Mucosa of rectum (tissue), 2 donors: Measurements from ENCODE around the gene SPATA13.
"Not testable (repeated sequence)": the region's sequence is repeated elsewhere in the genome, so short reads cannot be mapped to it uniquely, and the experiment has no call there.

Experiments
- H3K27ac ChIP-seq, 2 donors: one replicate each; pipeline ENCODE4 v1.7.0; 2013; ENCODE audit warnings: inconsistent platforms in 2 of 2, low read depth in 2 of 2, low read length in 2 of 2
- H3K27me3 ChIP-seq, 2 donors: one replicate each; pipeline ENCODE4 v1.7.0; 2013; ENCODE audit warnings: low read length in 2 of 2; ENCODE audit not compliant: control insufficient read depth in 2 of 2, insufficient read depth in 2 of 2
- H3K36me3 ChIP-seq, 2 donors: one replicate each; pipeline ENCODE4 v1.7.0; 2013; ENCODE audit warnings: low read length in 2 of 2; ENCODE audit not compliant: control insufficient read depth in 2 of 2, insufficient read depth in 2 of 2
- H3K4me1 ChIP-seq, 2 donors: one replicate each; pipeline ENCODE4 v1.7.0; 2013; ENCODE audit warnings: low read length in 2 of 2, mild to moderate bottlenecking in 1 of 2; ENCODE audit not compliant: control insufficient read depth in 2 of 2, insufficient read depth in 2 of 2
- H3K4me3 ChIP-seq, 2 donors: one replicate each; pipeline ENCODE4 v1.7.0; 2013; ENCODE audit warnings: low read length in 2 of 2
- H3K9ac ChIP-seq, 2 donors: one replicate each; pipeline ENCODE4 v1.7.0; 2013; ENCODE audit warnings: low read length in 2 of 2, low read depth in 1 of 2, mild to moderate bottlenecking in 1 of 2
- H3K9me3 ChIP-seq, 2 donors: one replicate each; pipeline ENCODE4 v1.7.0; 2013; ENCODE audit warnings: low read length in 2 of 2; ENCODE audit not compliant: control insufficient read depth in 2 of 2
- donor health status: healthy.
- donor health status: Normal muscosa, but diverticular disease.

SPATA13 gene

DNA sequence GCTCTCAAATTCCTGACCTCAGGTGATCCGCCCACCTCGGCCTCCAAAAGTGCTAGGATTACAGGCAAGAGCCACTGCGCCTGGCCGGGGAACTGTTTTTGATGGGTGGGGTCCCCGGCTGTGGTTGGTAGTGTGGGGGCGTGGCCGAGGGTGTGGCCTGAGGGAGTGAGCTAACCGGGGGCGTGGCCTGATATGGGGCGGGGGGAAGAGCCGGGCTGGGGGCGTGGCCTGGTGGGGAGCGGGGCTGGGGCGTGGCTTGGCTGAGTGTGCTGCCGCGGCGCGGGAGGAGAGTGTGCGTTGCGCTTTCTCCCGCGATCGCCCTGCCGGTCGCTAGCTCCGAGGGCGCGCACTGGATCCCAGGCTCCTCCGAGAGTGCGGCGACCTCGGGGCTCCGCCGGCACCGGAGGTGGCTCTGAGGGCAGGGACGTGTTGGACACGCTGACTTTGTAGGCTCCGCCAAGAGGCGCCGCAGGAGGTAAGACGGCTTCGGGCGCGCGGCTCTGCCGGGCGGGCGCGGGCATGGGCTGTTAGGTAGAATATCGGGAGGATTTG lies at the start of gene SPATA13:
Gene SPATA13, plus strand, starts transcription at position 263 of the 552 bp plus-strand sequence. CDS start 62,210 bp downstream, outside the sequence.
- Histone ChIP-seq H3K9me3 (no peaks in the 10 kb centered on the region), H3K27me3 (peaks cover 0 to 8% of the 10 kb centered on the region in 2 donors), H3K27ac (peak within 1 kb of the TSS; percentile 87 to 88), H3K9ac (peak within 1 kb of the TSS; percentile 82 to 93), H3K4me3 (peak within 1 kb of the TSS; percentile 88 to 90), H3K36me3 (peaks cover 6 to 7% of the 10 kb centered on the region in 2 donors), H3K4me1 (peaks cover 13 to 17% of the 10 kb centered on the region in 2 donors)

DNA sequence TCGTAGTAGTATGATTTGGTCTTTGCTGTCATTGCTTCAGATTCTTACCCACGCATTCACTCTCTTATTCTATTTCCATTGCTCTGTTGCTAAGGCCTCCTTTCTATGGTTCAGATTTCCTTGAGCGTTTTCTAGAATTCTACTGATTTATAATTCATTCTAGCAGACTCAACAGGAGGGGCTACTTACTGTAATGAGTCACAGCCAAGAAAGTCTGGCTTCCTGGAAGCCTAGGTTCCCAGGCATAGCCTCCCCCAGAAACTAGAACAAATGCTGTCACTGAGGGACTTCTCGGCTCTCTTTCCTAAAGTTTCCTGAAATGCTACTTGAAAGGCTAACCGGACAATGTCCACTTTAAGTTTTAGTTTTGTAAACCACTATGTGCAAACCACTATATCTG lies 47.7 kb upstream of the SPATA13 start:
- no peaks in the 10 kb centered on the region for H3K27me3 ChIP-seq
- H3K36me3 ChIP-seq = no peaks in the 10 kb centered on the region
- no peak overlapping the region for H3K27ac ChIP-seq
- H3K4me1 ChIP-seq = no peaks in the 10 kb centered on the region
- no peak overlapping the region for H3K4me3 ChIP-seq
- H3K9me3 ChIP-seq = no peaks in the 10 kb centered on the region
- H3K9ac ChIP-seq = no peak overlapping the region

DNA sequence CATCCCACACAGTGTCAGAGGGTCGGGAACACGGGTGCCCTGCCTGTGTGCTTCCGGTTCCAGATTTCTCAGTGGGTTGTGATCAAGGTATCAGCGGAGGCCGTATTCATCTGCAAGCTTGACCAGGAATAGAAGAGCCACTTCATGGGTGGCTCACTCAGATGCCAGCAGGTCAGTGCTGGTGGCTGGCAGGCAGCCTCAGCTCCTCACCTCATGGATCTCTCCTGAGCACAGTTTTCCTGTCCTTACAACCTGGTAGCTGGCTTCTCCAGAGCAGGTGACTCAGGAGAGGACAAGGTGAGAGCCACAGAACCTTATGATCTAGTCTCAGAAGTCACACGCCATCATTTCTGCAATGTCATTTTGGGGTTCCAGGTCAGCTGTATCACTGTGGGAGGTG lies 44.8 kb upstream of the SPATA13 start:
- no peaks in the 10 kb centered on the region for H3K36me3 ChIP-seq
- no peaks in the 10 kb centered on the region for H3K9me3 ChIP-seq
- H3K27me3 ChIP-seq = no peaks in the 10 kb centered on the region
- H3K4me3 ChIP-seq = no peak overlapping the region
- H3K9ac ChIP-seq = no peak overlapping the region
- no peaks in the 10 kb centered on the region for H3K4me1 ChIP-seq
- no peak overlapping the region for H3K27ac ChIP-seq

DNA sequence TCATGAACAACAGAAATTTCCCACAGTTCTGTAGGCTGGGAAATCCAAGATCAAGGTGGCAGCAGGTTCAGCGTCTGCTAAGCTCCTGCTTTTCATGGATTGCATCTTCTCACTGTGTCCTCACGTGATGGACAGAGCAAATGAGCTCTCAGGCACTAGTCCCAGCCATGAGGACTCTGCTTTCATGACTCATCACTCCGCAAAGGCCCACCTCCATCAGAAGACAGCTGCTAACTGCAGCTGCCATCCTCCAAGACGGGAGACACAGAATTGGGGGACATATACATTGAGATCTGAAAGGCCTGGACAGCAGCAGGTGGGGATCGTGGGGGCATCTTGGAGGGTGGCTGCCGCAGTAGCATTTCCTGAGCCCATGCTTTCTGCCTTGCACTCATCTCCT lies 44.4 kb upstream of the SPATA13 start:
- Histone ChIP-seq H3K36me3 (no peaks in the 10 kb centered on the region), H3K27ac (no peak overlapping the region), H3K9ac (no peak overlapping the region), H3K4me1 (no peaks in the 10 kb centered on the region), H3K4me3 (no peak overlapping the region), H3K9me3 (no peaks in the 10 kb centered on the region), H3K27me3 (no peaks in the 10 kb centered on the region)

DNA sequence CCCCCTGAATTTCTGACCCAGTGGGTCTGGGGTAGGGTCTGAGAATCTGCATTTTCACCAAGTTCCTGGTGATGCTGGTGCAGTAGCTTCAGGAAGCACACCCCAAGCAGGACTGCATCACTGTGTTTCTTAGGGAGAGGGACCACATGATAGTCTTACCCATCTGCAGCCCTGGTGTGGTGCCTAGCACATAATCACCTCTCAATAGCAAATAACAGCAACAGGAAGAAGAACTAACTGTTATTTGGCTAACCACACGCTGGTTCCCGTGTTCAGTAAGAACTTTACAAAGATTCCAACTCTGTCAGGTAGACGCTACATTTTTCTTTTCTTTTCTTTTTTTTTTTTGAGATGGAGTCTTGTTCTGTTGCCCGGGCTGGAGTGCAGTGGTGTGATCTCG lies 41.9 kb upstream of the SPATA13 start:
- Histone ChIP-seq H3K36me3 (no peaks in the 10 kb centered on the region), H3K9ac (no peak overlapping the region), H3K9me3 (no peaks in the 10 kb centered on the region), H3K4me3 (no peak overlapping the region), H3K4me1 (no peaks in the 10 kb centered on the region), H3K27me3 (no peaks in the 10 kb centered on the region), H3K27ac (no peak overlapping the region)

DNA sequence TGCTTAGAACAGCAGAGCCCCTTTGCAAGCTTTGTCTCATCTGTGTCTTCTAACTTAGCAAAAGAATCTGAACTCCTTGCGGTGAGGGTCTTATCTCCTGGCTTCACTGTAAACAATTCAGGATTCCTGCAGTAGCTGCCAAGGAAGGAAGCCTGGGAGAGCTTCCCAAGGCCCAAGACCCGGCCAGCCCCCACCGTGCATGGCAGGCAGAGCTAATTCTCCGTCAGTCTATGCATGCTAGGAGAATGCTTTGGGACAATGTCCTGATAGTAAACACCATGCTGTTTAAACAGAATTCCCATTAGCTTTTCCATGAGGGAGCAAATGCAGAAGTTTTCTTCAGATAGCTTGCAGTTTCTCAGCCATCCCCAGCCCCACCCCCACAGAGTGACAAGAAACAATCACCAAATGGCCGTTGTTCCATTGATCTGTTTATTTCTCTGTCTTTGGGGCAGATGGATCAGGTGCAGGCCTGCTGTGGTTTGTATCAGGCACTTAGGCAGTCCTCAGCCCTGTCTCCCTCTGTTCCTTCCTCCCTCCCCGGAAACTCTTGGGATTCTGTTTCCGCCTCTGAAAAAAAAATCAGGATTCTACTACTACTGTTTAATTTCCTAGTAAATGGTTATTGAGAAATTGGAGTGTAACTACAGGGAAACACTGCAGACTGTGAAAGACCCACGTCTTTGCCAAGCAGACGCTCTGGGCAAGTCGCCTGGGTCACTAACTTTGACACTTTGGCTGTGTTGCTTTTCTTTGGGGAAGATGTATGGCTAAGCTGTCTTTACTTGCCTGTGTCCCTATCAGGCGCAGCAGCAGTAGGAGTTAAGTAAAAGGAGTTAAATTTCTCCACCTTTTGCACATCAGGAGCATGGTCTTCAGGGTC lies 40.7 kb upstream of the SPATA13 start:
- no peaks in the 10 kb centered on the region for H3K36me3 ChIP-seq
- peak overlapping the region in 1 of 2 donors; percentile 38 for H3K9ac ChIP-seq
- no peaks in the 10 kb centered on the region for H3K9me3 ChIP-seq
- no peak overlapping the region for H3K27ac ChIP-seq
- no peaks in the 10 kb centered on the region for H3K4me1 ChIP-seq
- no peak overlapping the region for H3K4me3 ChIP-seq
- H3K27me3 ChIP-seq = no peaks in the 10 kb centered on the region

DNA sequence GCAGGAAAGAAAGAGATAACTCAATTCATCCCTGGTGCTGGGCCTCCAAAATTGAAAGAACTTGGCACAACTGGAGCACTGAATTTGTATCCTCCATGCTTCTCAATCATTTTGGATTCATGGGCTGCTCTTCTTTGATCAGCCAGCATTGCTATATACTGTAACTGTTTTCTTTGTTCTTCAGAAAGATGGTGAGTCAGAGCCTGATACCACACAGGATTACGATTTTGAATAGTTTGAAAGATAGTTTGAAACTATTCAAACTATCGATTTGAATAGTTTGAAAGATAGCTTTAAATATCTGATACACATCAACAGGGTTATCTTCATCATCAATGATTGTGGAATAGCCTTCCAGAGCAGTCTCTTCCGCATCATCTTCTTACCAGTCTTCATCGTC lies 38.5 kb upstream of the SPATA13 start:
- H3K4me3 ChIP-seq = not testable (repeated sequence)

DNA sequence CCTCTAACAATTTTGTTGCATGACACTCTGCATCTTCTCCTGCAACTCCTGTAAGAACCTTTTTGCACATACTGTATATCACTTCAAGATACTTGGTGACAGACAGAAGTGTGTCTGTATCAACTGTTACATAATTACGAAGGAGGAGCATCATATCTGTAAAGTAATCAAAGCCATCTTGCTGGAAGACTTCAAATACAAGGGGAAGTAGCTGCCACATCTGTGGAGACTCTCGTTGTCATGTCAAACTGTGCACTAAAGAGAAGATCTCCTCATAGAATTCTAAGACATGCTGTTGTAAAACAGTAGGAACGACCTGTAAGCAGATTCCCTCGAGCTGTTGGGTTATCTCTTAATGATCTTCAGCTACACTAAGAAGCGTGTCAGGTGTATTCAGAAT lies 38.0 kb upstream of the SPATA13 start:
- no peaks in the 10 kb centered on the region for H3K9me3 ChIP-seq
- H3K27ac ChIP-seq = no peak overlapping the region
- peaks cover 3 to 4% of the 10 kb centered on the region in 2 donors for H3K4me1 ChIP-seq
- H3K36me3 ChIP-seq = no peaks in the 10 kb centered on the region
- H3K27me3 ChIP-seq = no peaks in the 10 kb centered on the region
- H3K9ac ChIP-seq = no peak overlapping the region
- no peak overlapping the region for H3K4me3 ChIP-seq

More for the DNA sequence above, 38.5 kb upstream of the SPATA13 start:
- not testable (repeated sequence) for H3K27me3 ChIP-seq, H3K36me3 ChIP-seq, H3K27ac ChIP-seq, H3K4me1 ChIP-seq, H3K9me3 ChIP-seq, H3K9ac ChIP-seq

DNA sequence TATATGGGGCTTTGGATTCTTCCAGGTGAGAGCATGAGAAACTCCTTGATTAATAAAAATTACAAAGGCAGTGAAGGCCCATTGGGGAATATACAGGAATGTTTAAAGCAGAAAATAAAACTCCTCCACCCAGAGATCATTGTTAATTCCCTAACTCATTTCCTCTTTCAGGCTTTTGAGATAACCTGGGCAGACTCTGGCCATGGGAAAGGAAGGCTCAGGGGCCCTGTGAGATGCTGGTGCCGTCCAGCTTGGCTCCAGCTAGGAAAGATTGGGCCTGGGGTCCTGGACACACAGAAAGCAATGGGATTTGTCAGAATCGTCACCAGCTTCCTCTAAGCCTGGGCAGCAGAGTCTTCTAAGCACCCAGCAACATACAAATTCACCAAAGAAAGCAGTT lies 36.8 kb upstream of the SPATA13 start:
- no peaks in the 10 kb centered on the region for H3K36me3 ChIP-seq
- no peaks in the 10 kb centered on the region for H3K27me3 ChIP-seq
- no peak overlapping the region for H3K4me3 ChIP-seq
- peaks cover 4 to 10% of the 10 kb centered on the region in 2 donors for H3K4me1 ChIP-seq
- no peak overlapping the region for H3K9ac ChIP-seq
- no peak overlapping the region for H3K27ac ChIP-seq
- no peaks in the 10 kb centered on the region for H3K9me3 ChIP-seq

DNA sequence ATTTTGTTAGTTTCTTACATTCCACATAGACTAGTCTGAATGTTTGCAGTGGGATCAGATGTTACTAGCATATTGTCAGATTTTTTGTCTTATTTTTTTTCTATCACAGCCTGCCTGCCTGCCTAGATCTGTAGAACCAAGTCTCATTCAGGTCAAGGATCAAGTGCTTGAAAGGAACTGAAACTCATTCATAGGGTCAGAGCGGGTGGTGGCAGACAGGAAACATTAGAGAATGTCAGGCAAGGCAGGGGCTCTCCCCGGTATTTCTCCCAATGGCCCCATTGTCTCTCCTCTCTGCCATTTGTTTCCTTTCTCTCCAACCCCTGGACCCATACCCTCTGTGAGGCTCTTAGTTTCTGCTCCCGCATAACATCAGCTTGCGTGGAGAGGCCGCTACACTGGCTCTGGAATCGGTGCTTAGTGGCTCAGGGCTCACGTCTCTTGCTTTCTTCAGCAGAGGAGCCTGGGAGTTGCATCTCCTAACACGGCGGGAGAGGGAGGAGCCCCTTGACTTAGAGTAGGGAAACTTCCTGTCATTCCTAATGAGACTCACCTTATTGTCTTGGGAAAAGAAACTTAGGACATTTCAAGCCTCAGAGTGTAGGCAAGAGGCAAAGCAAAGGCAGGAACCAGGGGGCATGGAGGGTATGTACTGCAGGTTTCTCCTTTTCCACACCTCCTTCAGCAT lies 35.6 kb upstream of the SPATA13 start:
- no peaks in the 10 kb centered on the region for H3K36me3 ChIP-seq
- no peak overlapping the region for H3K4me3 ChIP-seq
- no peak overlapping the region for H3K27ac ChIP-seq
- no peaks in the 10 kb centered on the region for H3K27me3 ChIP-seq
- no peak overlapping the region for H3K9ac ChIP-seq
- peaks cover 5 to 11% of the 10 kb centered on the region in 2 donors for H3K4me1 ChIP-seq
- no peaks in the 10 kb centered on the region for H3K9me3 ChIP-seq
